ENCODE measurements around the gene MYO3A. TPM values are rescaled to one million over a fixed set of nuclear protein-coding genes. Genes with fewer than 3 reads are reported as not detected.

The MYO3A gene
- total RNA-seq, 1 experiment from 2014 or later = not detected

DNA sequence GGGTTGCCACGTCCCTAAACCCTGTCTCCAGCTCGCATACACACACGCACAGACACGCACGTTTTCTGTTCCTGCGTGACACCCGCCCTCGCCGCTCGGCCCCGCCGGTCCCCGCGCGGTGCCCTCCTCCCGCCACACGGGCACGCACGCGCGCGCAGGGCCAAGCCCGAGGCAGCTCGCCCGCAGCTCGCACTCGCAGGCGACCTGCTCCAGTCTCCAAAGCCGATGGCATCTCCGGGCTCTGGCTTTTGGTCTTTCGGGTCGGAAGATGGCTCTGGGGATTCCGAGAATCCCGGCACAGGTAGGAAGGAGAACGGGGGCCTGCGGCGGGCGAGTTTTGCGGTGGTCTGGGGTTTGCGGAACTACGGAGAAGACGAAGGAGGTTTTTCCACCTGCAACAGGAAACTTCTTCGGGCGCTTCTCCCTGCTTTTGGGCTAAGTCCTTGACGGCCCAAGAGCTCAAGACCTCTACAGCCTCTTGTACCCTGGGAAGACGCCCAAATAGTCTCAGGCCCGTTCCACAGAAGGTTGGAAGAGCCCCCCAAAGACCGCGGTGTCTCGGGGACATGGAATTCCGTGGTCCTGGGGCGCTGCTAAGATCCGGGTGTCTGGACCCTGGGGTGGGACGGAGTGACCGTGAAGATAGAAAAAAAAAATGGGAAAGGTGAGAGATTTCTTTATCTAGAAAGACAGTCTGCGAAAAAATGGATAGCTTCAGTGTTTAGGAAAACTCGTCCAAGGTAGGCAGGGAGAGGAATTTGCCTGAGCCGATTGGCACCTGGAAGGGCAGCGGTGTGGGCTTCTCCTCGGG, 282.8 kb downstream of the MYO3A start, which contains the start of gene GAD2:
TSS of gene GAD2 (plus strand) at position 190 of the 811 bp plus-strand sequence. CDS start at position 226, 36 bp downstream.
- no peaks in the 10 kb centered on the region for H3K9me2 ChIP-seq (ENCODE audit: insufficient read depth)
- no peaks in the 10 kb centered on the region for H3K4me1 ChIP-seq (ENCODE audit: control insufficient read depth in 1 of 2, insufficient read depth in 2 of 2, low read length in 2 of 2)
- H3K4me3 ChIP-seq (replicated peaks in 1 of 2; ENCODE audit: low read depth in 1 of 2, low read length in 2 of 2) = no peak within 1 kb of the TSS
- RAD21 ChIA-PET (ENCODE audit: low non-redundant PET in 1 of 2, low total read pairs in 2 of 2, uncharacterized antibody in 2 of 2, unreplicated experiment in 2 of 2) = no interaction called here
- no peak for ATAC-seq
- H3K9ac ChIP-seq (ENCODE audit: low read length) = no peak within 1 kb of the TSS
- H3K79me2 ChIP-seq (ENCODE audit: insufficient read depth, low read length) = no peaks in the 10 kb centered on the region
- TF ChIP-seq, protein P1, sequence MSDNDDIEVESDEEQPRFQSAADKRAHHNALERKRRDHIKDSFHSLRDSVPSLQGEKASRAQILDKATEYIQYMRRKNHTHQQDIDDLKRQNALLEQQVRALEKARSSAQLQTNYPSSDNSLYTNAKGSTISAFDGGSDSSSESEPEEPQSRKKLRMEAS (IDR thresholded peaks at IDR 0.05) = no peak
- TF ChIP-seq YY1 (IDR thresholded peaks at IDR 0.05; ENCODE audit: extremely low read depth, insufficient replicate concordance, low read depth, low read length) (no peak), ELF1 (IDR thresholded peaks at IDR 0.05; ENCODE audit: borderline replicate concordance, low read depth) (no peak), SRF (IDR thresholded peaks at IDR 0.05; ENCODE audit: low read depth) (no peak), FOSL1 (IDR thresholded peaks at IDR 0.05; ENCODE audit: low read depth) (no peak), RAD21 (IDR thresholded peaks at IDR 0.05; ENCODE audit: low read depth) (no peak), SP1 (IDR thresholded peaks at IDR 0.05; ENCODE audit: low read depth) (no peak)
- H4K20me1 ChIP-seq (ENCODE audit: insufficient read depth) = no peaks in the 10 kb centered on the region
- H3K27ac ChIP-seq (ENCODE audit: low read depth, low read length) = no peak within 1 kb of the TSS
- H3K36me3 ChIP-seq (ENCODE audit: control insufficient read depth in 1 of 2, insufficient read depth in 2 of 2, low read length in 2 of 2) = no peaks in the 10 kb centered on the region
- no TSS peak for BruUV-seq (replicated peaks)
- POLR2A ChIA-PET = no interaction called here
- no peak within 1 kb of the TSS for H2AFZ ChIP-seq (ENCODE audit: low read depth, low read length, poor library complexity, severe bottlenecking)
- DNase-seq (ENCODE audit: low read depth, low spot score) = no peak
- CTCF ChIA-PET = no interaction called here
- no peak within 1 kb of the TSS for H3K4me2 ChIP-seq (ENCODE audit: low read length)
- peaks cover 18% of the 10 kb centered on the region for H3K27me3 ChIP-seq (ENCODE audit: insufficient read depth, low read length)
- intact Hi-C loops (cut with micrococcal nuclease) = no loop called here
- H3K9me3 ChIP-seq (ENCODE audit: control insufficient read depth in 1 of 2, insufficient read depth in 1 of 2, low read depth in 1 of 2, low read length in 2 of 2) = no peaks in the 10 kb centered on the region

DNA sequence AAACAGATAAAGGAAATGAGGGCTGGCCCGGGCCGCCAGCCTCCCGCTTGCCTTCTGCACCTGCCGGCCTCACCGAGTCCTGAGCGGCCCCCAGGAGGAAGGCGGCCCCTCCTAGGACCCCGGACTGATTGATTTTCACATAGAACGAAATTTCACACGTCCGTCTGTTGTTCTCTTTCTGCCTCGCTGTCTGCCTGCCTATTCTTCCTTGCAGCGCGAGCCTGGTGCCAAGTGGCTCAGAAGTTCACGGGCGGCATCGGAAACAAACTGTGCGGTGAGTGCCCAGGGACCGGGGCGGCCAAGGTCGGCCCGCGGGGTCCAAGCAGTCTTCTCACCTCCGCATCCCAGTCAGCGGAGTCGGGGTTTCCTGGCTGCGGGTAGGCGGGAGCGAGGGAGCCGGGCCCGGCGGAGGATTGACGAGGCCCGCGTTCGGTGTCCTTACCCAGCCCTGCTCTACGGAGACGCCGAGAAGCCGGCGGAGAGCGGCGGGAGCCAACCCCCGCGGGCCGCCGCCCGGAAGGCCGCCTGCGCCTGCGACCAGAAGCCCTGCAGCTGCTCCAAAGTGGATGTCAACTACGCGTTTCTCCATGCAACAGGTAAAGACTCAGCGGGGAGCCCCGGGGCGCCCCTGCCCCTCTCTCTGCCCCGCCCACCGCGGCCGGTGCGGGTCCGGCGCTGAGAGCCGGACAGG, 283.5 kb downstream of the MYO3A start:
- Histone ChIP-seq H3K9me3 (ENCODE audit: control insufficient read depth in 1 of 2, insufficient read depth in 1 of 2, low read depth in 1 of 2, low read length in 2 of 2) (no peaks in the 10 kb centered on the region), H3K27me3 (ENCODE audit: insufficient read depth, low read length) (peaks cover 25% of the 10 kb centered on the region), H3K4me3 (replicated peaks in 1 of 2; ENCODE audit: low read depth in 1 of 2, low read length in 2 of 2) (no peak overlapping the region), H3K4me2 (ENCODE audit: low read length) (no peak overlapping the region), H3K4me1 (ENCODE audit: control insufficient read depth in 1 of 2, insufficient read depth in 2 of 2, low read length in 2 of 2) (no peaks in the 10 kb centered on the region), H4K20me1 (ENCODE audit: insufficient read depth) (no peaks in the 10 kb centered on the region), H3K9ac (ENCODE audit: low read length) (no peak overlapping the region), H3K9me2 (ENCODE audit: insufficient read depth) (no peaks in the 10 kb centered on the region), H3K36me3 (ENCODE audit: control insufficient read depth in 1 of 2, insufficient read depth in 2 of 2, low read length in 2 of 2) (no peaks in the 10 kb centered on the region), H3K27ac (ENCODE audit: low read depth, low read length) (no peak overlapping the region), H2AFZ (ENCODE audit: low read depth, low read length, poor library complexity, severe bottlenecking) (no peak overlapping the region), H3K79me2 (ENCODE audit: insufficient read depth, low read length) (no peaks in the 10 kb centered on the region)
- intact Hi-C loops (cut with micrococcal nuclease) = no loop called here
- no TSS peak for BruUV-seq (replicated peaks)
- ChIA-PET POLR2A (no interaction called here), CTCF (no interaction called here), RAD21 (ENCODE audit: low non-redundant PET in 1 of 2, low total read pairs in 2 of 2, uncharacterized antibody in 2 of 2, unreplicated experiment in 2 of 2) (no interaction called here)
- no peak for DNase-seq (ENCODE audit: low read depth, low spot score)
- ATAC-seq = no peak
- TF ChIP-seq, protein P2, sequence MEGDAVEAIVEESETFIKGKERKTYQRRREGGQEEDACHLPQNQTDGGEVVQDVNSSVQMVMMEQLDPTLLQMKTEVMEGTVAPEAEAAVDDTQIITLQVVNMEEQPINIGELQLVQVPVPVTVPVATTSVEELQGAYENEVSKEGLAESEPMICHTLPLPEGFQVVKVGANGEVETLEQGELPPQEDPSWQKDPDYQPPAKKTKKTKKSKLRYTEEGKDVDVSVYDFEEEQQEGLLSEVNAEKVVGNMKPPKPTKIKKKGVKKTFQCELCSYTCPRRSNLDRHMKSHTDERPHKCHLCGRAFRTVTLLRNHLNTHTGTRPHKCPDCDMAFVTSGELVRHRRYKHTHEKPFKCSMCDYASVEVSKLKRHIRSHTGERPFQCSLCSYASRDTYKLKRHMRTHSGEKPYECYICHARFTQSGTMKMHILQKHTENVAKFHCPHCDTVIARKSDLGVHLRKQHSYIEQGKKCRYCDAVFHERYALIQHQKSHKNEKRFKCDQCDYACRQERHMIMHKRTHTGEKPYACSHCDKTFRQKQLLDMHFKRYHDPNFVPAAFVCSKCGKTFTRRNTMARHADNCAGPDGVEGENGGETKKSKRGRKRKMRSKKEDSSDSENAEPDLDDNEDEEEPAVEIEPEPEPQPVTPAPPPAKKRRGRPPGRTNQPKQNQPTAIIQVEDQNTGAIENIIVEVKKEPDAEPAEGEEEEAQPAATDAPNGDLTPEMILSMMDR (IDR thresholded peaks at IDR 0.05 in 2 of 3, conservative IDR thresholded peaks at IDR 0.05 in 1 of 3; ENCODE audit: borderline replicate concordance in 1 of 3, insufficient read depth in 1 of 3, low read depth in 2 of 3, low read length in 2 of 3) = no peak
- TF ChIP-seq CBX3 (IDR thresholded peaks at IDR 0.05; ENCODE audit: low read depth) (no peak), SP1 (IDR thresholded peaks at IDR 0.05; ENCODE audit: low read depth) (no peak), EZH2phosphoT487 (IDR thresholded peaks at IDR 0.05; ENCODE audit: borderline replicate concordance) (no peak), POLR2A (IDR thresholded peaks at IDR 0.05; ENCODE audit: borderline replicate concordance, extremely low read depth, insufficient read depth, insufficient read length) (no peak), POLR2AphosphoS5 (IDR thresholded peaks at IDR 0.05; ENCODE audit: low read depth, low read length) (no peak), YY1 (IDR thresholded peaks at IDR 0.05; ENCODE audit: extremely low read depth, insufficient replicate concordance, low read depth, low read length) (no peak)
- TF ChIP-seq, protein P3, sequence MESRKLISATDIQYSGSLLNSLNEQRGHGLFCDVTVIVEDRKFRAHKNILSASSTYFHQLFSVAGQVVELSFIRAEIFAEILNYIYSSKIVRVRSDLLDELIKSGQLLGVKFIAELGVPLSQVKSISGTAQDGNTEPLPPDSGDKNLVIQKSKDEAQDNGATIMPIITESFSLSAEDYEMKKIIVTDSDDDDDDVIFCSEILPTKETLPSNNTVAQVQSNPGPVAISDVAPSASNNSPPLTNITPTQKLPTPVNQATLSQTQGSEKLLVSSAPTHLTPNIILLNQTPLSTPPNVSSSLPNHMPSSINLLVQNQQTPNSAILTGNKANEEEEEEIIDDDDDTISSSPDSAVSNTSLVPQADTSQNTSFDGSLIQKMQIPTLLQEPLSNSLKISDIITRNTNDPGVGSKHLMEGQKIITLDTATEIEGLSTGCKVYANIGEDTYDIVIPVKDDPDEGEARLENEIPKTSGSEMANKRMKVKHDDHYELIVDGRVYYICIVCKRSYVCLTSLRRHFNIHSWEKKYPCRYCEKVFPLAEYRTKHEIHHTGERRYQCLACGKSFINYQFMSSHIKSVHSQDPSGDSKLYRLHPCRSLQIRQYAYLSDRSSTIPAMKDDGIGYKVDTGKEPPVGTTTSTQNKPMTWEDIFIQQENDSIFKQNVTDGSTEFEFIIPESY (IDR thresholded peaks at IDR 0.05; ENCODE audit: extremely low read depth, insufficient replicate concordance, low read length) = no peak
- TF ChIP-seq, protein P4, sequence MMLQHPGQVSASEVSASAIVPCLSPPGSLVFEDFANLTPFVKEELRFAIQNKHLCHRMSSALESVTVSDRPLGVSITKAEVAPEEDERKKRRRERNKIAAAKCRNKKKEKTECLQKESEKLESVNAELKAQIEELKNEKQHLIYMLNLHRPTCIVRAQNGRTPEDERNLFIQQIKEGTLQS (IDR thresholded peaks at IDR 0.05) = no peak

All from HCT116 (cell line).